ENCODE measurements around the gene FMO1.
A peak's percentile ranks its signal among the peaks of the same experiment; 100 is the strongest.
"Not testable (repeated sequence)": the region's sequence is repeated elsewhere in the genome, so short reads cannot be mapped to it uniquely, and the experiment has no call there.

FMO1 gene

GRCh38 chr1:171231326-171231725 lies 17.0 kb upstream of the FMO1 start:
- DNase-seq (ENCODE audit: insufficient read length, low spot score) (no peak), FAIRE-seq (no peak)
- TF ChIP-seq PAX5 (IDR thresholded peaks at IDR 0.05; ENCODE audit: insufficient read depth, low read length, severe bottlenecking) (no peak), TAF1 (IDR thresholded peaks at IDR 0.05; ENCODE audit: low read depth, low read length) (no peak), POLR2AphosphoS5 (IDR thresholded peaks at IDR 0.05; ENCODE audit: low read depth, low read length) (no peak), SPI1 (IDR thresholded peaks at IDR 0.05; ENCODE audit: low read depth, low read length) (no peak), POU2F2 (IDR thresholded peaks at IDR 0.05; ENCODE audit: low read depth, low read length) (no peak), POLR2A (IDR thresholded peaks at IDR 0.05; ENCODE audit: low read depth, low read length) (no peak)

- TF ChIP-seq POU2F2 (IDR thresholded peaks at IDR 0.05; ENCODE audit: low read depth, low read length) (no peak), PAX5 (IDR thresholded peaks at IDR 0.05; ENCODE audit: insufficient read depth, low read length, severe bottlenecking) (no peak), POLR2A (IDR thresholded peaks at IDR 0.05; ENCODE audit: low read depth, low read length) (no peak), POLR2AphosphoS5 (IDR thresholded peaks at IDR 0.05; ENCODE audit: low read depth, low read length) (no peak), SPI1 (IDR thresholded peaks at IDR 0.05; ENCODE audit: low read depth, low read length) (no peak), TAF1 (IDR thresholded peaks at IDR 0.05; ENCODE audit: low read depth, low read length) (no peak)
- FAIRE-seq (no peak), DNase-seq (ENCODE audit: insufficient read length, low spot score) (no peak)
These were observed 15.1 kb upstream of the FMO1 start for GRCh38 chr1:171233183-171233582.

- FAIRE-seq; DNase-seq (ENCODE audit: insufficient read length, low spot score): not testable (repeated sequence)
These were observed 12.1 kb upstream of the FMO1 start for GRCh38 chr1:171236231-171236630.

- DNase-seq (ENCODE audit: insufficient read length, low spot score) (no peak), FAIRE-seq (no peak)
- no peak for TF ChIP-seq POU2F2 (IDR thresholded peaks at IDR 0.05; ENCODE audit: low read depth, low read length)
- no peak for TF ChIP-seq POLR2A (IDR thresholded peaks at IDR 0.05; ENCODE audit: low read depth, low read length)
These were observed 4.4 kb upstream of the FMO1 start for GRCh38 chr1:171243878-171244277.

- peak; percentile 55 for FAIRE-seq
- no peak for TF ChIP-seq POLR2AphosphoS5 (IDR thresholded peaks at IDR 0.05; ENCODE audit: low read depth, low read length)
- TF ChIP-seq TAF1 (IDR thresholded peaks at IDR 0.05; ENCODE audit: low read depth, low read length), result no peak
- no peak for TF ChIP-seq POU2F2 (IDR thresholded peaks at IDR 0.05; ENCODE audit: low read depth, low read length)
- TF ChIP-seq PAX5 (IDR thresholded peaks at IDR 0.05; ENCODE audit: insufficient read depth, low read length, severe bottlenecking), result no peak
- no peak for TF ChIP-seq POLR2A (IDR thresholded peaks at IDR 0.05; ENCODE audit: low read depth, low read length)
- TF ChIP-seq SPI1 (IDR thresholded peaks at IDR 0.05; ENCODE audit: low read depth, low read length), result no peak
- DNase-seq (ENCODE audit: insufficient read length, low spot score), result peak; percentile 21
These were observed 2.7 kb upstream of the FMO1 start for GRCh38 chr1:171245458-171246064.

- DNase-seq (ENCODE audit: insufficient read length, low spot score), result no peak
- no peak for TF ChIP-seq POU2F2 (IDR thresholded peaks at IDR 0.05; ENCODE audit: low read depth, low read length)
- no peak for TF ChIP-seq PAX5 (IDR thresholded peaks at IDR 0.05; ENCODE audit: insufficient read depth, low read length, severe bottlenecking)
- TF ChIP-seq POLR2AphosphoS5 (IDR thresholded peaks at IDR 0.05; ENCODE audit: low read depth, low read length), result no peak
- TF ChIP-seq TAF1 (IDR thresholded peaks at IDR 0.05; ENCODE audit: low read depth, low read length), result no peak
- no peak for TF ChIP-seq POLR2A (IDR thresholded peaks at IDR 0.05; ENCODE audit: low read depth, low read length)
- no peak for TF ChIP-seq SPI1 (IDR thresholded peaks at IDR 0.05; ENCODE audit: low read depth, low read length)
- FAIRE-seq, result no peak
These were observed 793 bp upstream of the FMO1 start for GRCh38 chr1:171247501-171247900.

- TF ChIP-seq SPI1 (IDR thresholded peaks at IDR 0.05; ENCODE audit: low read depth, low read length) (no peak), POLR2AphosphoS5 (IDR thresholded peaks at IDR 0.05; ENCODE audit: low read depth, low read length) (no peak), TAF1 (IDR thresholded peaks at IDR 0.05; ENCODE audit: low read depth, low read length) (no peak), PAX5 (IDR thresholded peaks at IDR 0.05; ENCODE audit: insufficient read depth, low read length, severe bottlenecking) (no peak), POU2F2 (IDR thresholded peaks at IDR 0.05; ENCODE audit: low read depth, low read length) (no peak), POLR2A (IDR thresholded peaks at IDR 0.05; ENCODE audit: low read depth, low read length) (no peak)
- DNase-seq (ENCODE audit: insufficient read length, low spot score) (no peak), FAIRE-seq (no peak)
These were observed 547 bp downstream of the FMO1 start for GRCh38 chr1:171248841-171249240.

- no peak for DNase-seq (ENCODE audit: insufficient read length, low spot score)
- FAIRE-seq, result no peak
- TF ChIP-seq SPI1 (IDR thresholded peaks at IDR 0.05; ENCODE audit: low read depth, low read length) (no peak), POLR2AphosphoS5 (IDR thresholded peaks at IDR 0.05; ENCODE audit: low read depth, low read length) (no peak), POU2F2 (IDR thresholded peaks at IDR 0.05; ENCODE audit: low read depth, low read length) (no peak), POLR2A (IDR thresholded peaks at IDR 0.05; ENCODE audit: low read depth, low read length) (no peak), TAF1 (IDR thresholded peaks at IDR 0.05; ENCODE audit: low read depth, low read length) (no peak), PAX5 (IDR thresholded peaks at IDR 0.05; ENCODE audit: insufficient read depth, low read length, severe bottlenecking) (no peak)
These were observed 2.0 kb downstream of the FMO1 start for GRCh38 chr1:171250263-171250662.

- no peak for TF ChIP-seq SPI1 (IDR thresholded peaks at IDR 0.05; ENCODE audit: low read depth, low read length)
- no peak for TF ChIP-seq TAF1 (IDR thresholded peaks at IDR 0.05; ENCODE audit: low read depth, low read length)
- TF ChIP-seq POLR2A (IDR thresholded peaks at IDR 0.05; ENCODE audit: low read depth, low read length), result no peak
- no peak for TF ChIP-seq PAX5 (IDR thresholded peaks at IDR 0.05; ENCODE audit: insufficient read depth, low read length, severe bottlenecking)
- TF ChIP-seq POU2F2 (IDR thresholded peaks at IDR 0.05; ENCODE audit: low read depth, low read length), result no peak
- TF ChIP-seq POLR2AphosphoS5 (IDR thresholded peaks at IDR 0.05; ENCODE audit: low read depth, low read length), result no peak
- no peak for DNase-seq (ENCODE audit: insufficient read length, low spot score)
- FAIRE-seq, result no peak
These were observed 3.0 kb downstream of the FMO1 start for GRCh38 chr1:171251042-171251951.

- DNase-seq (ENCODE audit: insufficient read length, low spot score), result no peak
- TF ChIP-seq POLR2AphosphoS5 (IDR thresholded peaks at IDR 0.05; ENCODE audit: low read depth, low read length) (no peak), SPI1 (IDR thresholded peaks at IDR 0.05; ENCODE audit: low read depth, low read length) (no peak), POU2F2 (IDR thresholded peaks at IDR 0.05; ENCODE audit: low read depth, low read length) (no peak), POLR2A (IDR thresholded peaks at IDR 0.05; ENCODE audit: low read depth, low read length) (no peak), TAF1 (IDR thresholded peaks at IDR 0.05; ENCODE audit: low read depth, low read length) (no peak), PAX5 (IDR thresholded peaks at IDR 0.05; ENCODE audit: insufficient read depth, low read length, severe bottlenecking) (no peak)
- no peak for FAIRE-seq
These were observed 3.6 kb downstream of the FMO1 start for GRCh38 chr1:171251952-171252300.
